Measurements from ENCODE around the gene TMEM256.

Gene TMEM256

DNA sequence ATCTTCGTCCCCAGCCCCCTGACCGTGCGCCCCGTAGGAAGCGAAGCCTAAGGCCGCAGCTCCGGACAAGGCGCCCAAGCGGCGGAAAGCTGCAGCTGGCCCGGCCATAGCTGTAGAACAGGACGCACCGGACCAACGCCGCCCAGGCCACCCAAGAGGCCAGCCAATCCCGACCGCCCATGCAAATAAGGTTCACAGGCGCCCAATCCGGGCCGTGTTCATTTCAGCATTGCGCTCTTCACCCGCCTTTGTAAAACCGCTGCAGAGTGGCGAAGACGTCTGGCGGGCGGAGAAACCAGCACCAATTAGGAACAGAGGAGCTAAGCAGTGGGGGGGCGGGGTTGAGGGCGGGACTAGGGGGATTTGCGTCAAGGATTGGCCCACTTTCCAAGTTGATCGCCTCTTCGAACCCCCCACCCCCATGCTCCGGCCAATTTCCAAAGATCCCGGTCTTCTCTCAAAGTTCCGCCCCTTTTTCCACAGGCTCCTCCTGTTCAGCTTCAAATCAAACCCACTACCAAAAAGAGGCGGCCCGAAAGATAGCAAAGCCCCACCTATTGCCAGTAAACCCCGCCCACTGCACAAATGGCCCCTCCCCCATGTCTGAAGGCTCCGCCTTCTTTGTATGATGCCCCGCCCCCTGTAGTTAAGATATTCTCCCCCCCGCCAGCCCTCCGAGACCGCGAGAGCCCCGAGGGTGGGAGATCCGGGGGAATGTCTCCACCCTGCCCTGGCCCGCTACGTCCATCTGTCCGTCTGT lies at the start of gene TMEM256:
Gene TMEM256 (minus strand): TSS at position 121 of the 760 bp plus-strand sequence. CDS start 13 bp downstream, at position 108.
- H3K36me3 ChIP-seq (ENCODE audit: low read length) = no peaks in the 10 kb centered on the region

DNA sequence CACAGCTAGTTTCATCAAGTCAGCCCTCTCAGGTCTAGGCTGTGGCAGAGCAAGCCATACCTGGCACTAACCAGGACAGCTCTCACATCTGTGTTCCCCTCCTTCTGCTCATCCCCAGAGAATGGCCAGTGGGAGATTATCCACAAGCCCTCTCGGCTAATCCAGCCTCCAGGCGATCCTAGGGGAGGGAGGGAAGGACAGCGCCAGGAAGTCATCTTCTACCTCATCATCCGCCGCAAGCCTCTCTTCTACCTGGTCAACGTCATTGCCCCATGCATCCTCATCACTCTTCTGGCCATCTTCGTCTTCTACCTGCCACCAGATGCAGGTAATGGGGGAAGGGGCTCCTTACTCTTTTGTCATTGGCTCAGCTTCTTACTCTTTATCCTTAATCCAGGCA lies 44.6 kb upstream of the TMEM256 start:
- Histone ChIP-seq H3K9me3 (ENCODE audit: insufficient read depth, low read length) (no peaks in the 10 kb centered on the region), H3K27ac (ENCODE audit: low read depth, low read length) (no peak overlapping the region), H3K27me3 (ENCODE audit: low read length) (no peaks in the 10 kb centered on the region), H3F3A (ENCODE audit: insufficient read depth) (no peaks in the 10 kb centered on the region), H3K79me2 (ENCODE audit: insufficient read depth, low read length) (no peaks in the 10 kb centered on the region), H3K9ac (ENCODE audit: low read length) (no peak overlapping the region), H3K4me3 (ENCODE audit: insufficient read depth, low read length, poor library complexity, severe bottlenecking) (no peak overlapping the region), H4K20me1 (ENCODE audit: low read depth, low read length) (no peaks in the 10 kb centered on the region), H3K4me2 (ENCODE audit: low read depth, low read length, poor library complexity, severe bottlenecking) (no peak overlapping the region), H3K36me3 (ENCODE audit: low read length) (no peaks in the 10 kb centered on the region), H3K9me2 (replicated peaks; ENCODE audit: insufficient read depth, low read length) (no peaks in the 10 kb centered on the region), H2AFZ (ENCODE audit: low read depth, low read length, severe bottlenecking) (no peak overlapping the region)
- TF ChIP-seq EZH2phosphoT487 (conservative IDR thresholded peaks at IDR 0.05; ENCODE audit: low read length) = no peak
- TF ChIP-seq, protein P1, sequence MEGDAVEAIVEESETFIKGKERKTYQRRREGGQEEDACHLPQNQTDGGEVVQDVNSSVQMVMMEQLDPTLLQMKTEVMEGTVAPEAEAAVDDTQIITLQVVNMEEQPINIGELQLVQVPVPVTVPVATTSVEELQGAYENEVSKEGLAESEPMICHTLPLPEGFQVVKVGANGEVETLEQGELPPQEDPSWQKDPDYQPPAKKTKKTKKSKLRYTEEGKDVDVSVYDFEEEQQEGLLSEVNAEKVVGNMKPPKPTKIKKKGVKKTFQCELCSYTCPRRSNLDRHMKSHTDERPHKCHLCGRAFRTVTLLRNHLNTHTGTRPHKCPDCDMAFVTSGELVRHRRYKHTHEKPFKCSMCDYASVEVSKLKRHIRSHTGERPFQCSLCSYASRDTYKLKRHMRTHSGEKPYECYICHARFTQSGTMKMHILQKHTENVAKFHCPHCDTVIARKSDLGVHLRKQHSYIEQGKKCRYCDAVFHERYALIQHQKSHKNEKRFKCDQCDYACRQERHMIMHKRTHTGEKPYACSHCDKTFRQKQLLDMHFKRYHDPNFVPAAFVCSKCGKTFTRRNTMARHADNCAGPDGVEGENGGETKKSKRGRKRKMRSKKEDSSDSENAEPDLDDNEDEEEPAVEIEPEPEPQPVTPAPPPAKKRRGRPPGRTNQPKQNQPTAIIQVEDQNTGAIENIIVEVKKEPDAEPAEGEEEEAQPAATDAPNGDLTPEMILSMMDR (IDR thresholded peaks at IDR 0.05; ENCODE audit: insufficient read depth, low read length, poor library complexity, severe bottlenecking) = no peak

More for the DNA sequence above, at the start of gene TMEM256:
- Histone ChIP-seq H3K4me3 (ENCODE audit: insufficient read depth, low read length, poor library complexity, severe bottlenecking) (peak within 1 kb of the TSS; percentile 94), H4K20me1 (ENCODE audit: low read depth, low read length) (no peaks in the 10 kb centered on the region), H3K9me2 (replicated peaks; ENCODE audit: insufficient read depth, low read length) (no peaks in the 10 kb centered on the region), H3K27ac (ENCODE audit: low read depth, low read length) (peak within 1 kb of the TSS; percentile 54), H3K79me2 (ENCODE audit: insufficient read depth, low read length) (no peaks in the 10 kb centered on the region), H3F3A (ENCODE audit: insufficient read depth) (no peaks in the 10 kb centered on the region), H3K9me3 (ENCODE audit: insufficient read depth, low read length) (no peaks in the 10 kb centered on the region), H3K27me3 (ENCODE audit: low read length) (no peaks in the 10 kb centered on the region), H3K4me2 (ENCODE audit: low read depth, low read length, poor library complexity, severe bottlenecking) (peak within 1 kb of the TSS; percentile 86), H2AFZ (ENCODE audit: low read depth, low read length, severe bottlenecking) (peak within 1 kb of the TSS; percentile 80), H3K9ac (ENCODE audit: low read length) (peak within 1 kb of the TSS; percentile 86)
- no peak for TF ChIP-seq EZH2phosphoT487 (conservative IDR thresholded peaks at IDR 0.05; ENCODE audit: low read length)
- TF ChIP-seq, protein P1 (IDR thresholded peaks at IDR 0.05; ENCODE audit: insufficient read depth, low read length, poor library complexity, severe bottlenecking) = no peak

DNA sequence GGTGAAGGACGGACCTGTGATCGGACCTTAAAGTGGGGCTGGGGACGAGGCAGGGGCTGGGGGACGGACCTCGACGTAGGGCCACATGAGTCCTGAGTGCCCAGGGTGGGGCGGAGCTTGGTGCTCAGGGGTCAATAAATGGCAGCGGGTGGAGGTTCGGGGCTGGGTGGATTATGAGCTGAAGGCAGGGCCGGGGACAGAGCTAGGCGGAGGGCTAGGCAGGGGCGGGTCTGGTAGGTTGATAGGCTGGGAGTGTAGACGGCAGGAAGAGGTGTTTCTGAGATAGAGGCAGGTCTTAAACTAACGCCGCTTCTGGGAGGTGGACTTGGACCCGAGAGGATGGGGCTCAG lies 41.7 kb upstream of the TMEM256 start:
- Histone ChIP-seq H3K9ac (ENCODE audit: low read length) (peak overlapping the region; percentile 16; the same call in 1 of the 2 replicates), H4K20me1 (ENCODE audit: low read depth, low read length) (no peaks in the 10 kb centered on the region), H3K9me3 (ENCODE audit: insufficient read depth, low read length) (no peaks in the 10 kb centered on the region), H3K27ac (ENCODE audit: low read depth, low read length) (no peak overlapping the region), H3K9me2 (replicated peaks; ENCODE audit: insufficient read depth, low read length) (no peaks in the 10 kb centered on the region), H3K4me2 (ENCODE audit: low read depth, low read length, poor library complexity, severe bottlenecking) (peak overlapping the region; percentile 38), H3K79me2 (ENCODE audit: insufficient read depth, low read length) (no peaks in the 10 kb centered on the region), H2AFZ (ENCODE audit: low read depth, low read length, severe bottlenecking) (no peak overlapping the region), H3F3A (ENCODE audit: insufficient read depth) (no peaks in the 10 kb centered on the region), H3K27me3 (ENCODE audit: low read length) (no peaks in the 10 kb centered on the region), H3K4me3 (ENCODE audit: insufficient read depth, low read length, poor library complexity, severe bottlenecking) (peak overlapping the region; percentile 22), H3K36me3 (ENCODE audit: low read length) (no peaks in the 10 kb centered on the region)
- TF ChIP-seq, protein P1 (IDR thresholded peaks at IDR 0.05; ENCODE audit: insufficient read depth, low read length, poor library complexity, severe bottlenecking) = no peak
- TF ChIP-seq EZH2phosphoT487 (conservative IDR thresholded peaks at IDR 0.05; ENCODE audit: low read length) = no peak

Measured in SU-DHL-6 (cell line).